ENCODE results near the gene FBLN1. TPM values are rescaled to one million over a fixed set of nuclear protein-coding genes. Genes with fewer than 3 reads are reported as not detected.

FBLN1 gene
- total RNA-seq, 1 experiment from 2014 or later = 23.4 TPM

DNA sequence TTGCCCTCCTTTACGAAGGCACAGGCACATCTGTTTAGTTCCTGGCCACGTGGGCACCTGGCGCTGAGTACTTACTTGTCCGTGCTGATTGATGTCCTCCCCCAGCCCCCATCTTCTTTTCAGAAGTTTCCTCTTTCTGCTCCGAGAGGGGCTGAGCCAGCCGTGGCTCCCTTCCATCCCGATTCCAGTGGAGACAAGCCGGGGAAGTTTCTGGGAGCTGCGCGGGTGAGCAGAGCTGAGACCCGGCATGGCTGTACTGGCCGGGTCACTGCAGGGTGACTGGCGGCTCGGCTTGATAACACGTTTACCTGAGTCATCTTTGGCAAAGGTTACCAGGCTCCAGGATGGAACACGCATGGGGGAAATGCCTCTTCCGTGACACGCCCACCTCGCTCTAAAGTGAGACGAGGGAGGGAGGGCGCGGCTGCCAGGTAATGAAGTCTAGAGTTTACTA is 123.5 kb downstream of the FBLN1 start:
- DNase-seq (ENCODE audit: low read depth, low spot score) = peak; percentile 87
- intact Hi-C loops (cut with micrococcal nuclease) = no loop called here
- Histone ChIP-seq H3K36me3 (ENCODE audit: control insufficient read depth in 1 of 2, insufficient read depth in 2 of 2, low read length in 2 of 2) (no peaks in the 10 kb centered on the region; a peak in 1 of 4 replicates), H2AFZ (ENCODE audit: low read depth, low read length, poor library complexity, severe bottlenecking) (peak overlapping the region; percentile 39), H3K27ac (ENCODE audit: low read depth, low read length) (peak overlapping the region; percentile 59), H3K79me2 (ENCODE audit: insufficient read depth, low read length) (peaks cover 6% of the 10 kb centered on the region; the same call in 1 of the 2 replicates), H3K9me3 (ENCODE audit: control insufficient read depth in 1 of 2, insufficient read depth in 1 of 2, low read depth in 1 of 2, low read length in 2 of 2) (peaks cover 0 to 16% of the 10 kb centered on the region in 2 experiments; a peak in 1 of 4 replicates), H3K9me2 (ENCODE audit: insufficient read depth) (no peaks in the 10 kb centered on the region), H4K20me1 (ENCODE audit: insufficient read depth) (no peaks in the 10 kb centered on the region), H3K27me3 (ENCODE audit: insufficient read depth, low read length) (no peaks in the 10 kb centered on the region), H3K4me2 (ENCODE audit: low read length) (peak overlapping the region; percentile 70), H3K4me3 (replicated peaks in 1 of 2; ENCODE audit: low read depth in 1 of 2, low read length in 2 of 2) (peak overlapping the region; percentile 37 to 39), H3K4me1 (ENCODE audit: control insufficient read depth in 1 of 2, insufficient read depth in 2 of 2, low read length in 2 of 2) (peaks cover 16 to 46% of the 10 kb centered on the region in 2 experiments), H3K9ac (ENCODE audit: low read length) (peak overlapping the region; percentile 60)
- ChIA-PET RAD21 (ENCODE audit: low non-redundant PET in 1 of 2, low total read pairs in 2 of 2, uncharacterized antibody in 2 of 2, unreplicated experiment in 2 of 2) (no interaction called here), CTCF (interaction anchor here (1.2 kb wide), 1 partner anchor 48 kb away, joined by 3 read pairs; no protein-coding TSS in a partner anchor), POLR2A (interaction anchor here (1.3 to 1.6 kb wide), 3 partner anchors 12 to 21 kb away, joined by 3 to 6 read pairs (median 5); no protein-coding TSS in a partner anchor)
- BruUV-seq (replicated peaks) = no TSS peak
- ATAC-seq = peak; percentile 92
- TF ChIP-seq, protein P1, sequence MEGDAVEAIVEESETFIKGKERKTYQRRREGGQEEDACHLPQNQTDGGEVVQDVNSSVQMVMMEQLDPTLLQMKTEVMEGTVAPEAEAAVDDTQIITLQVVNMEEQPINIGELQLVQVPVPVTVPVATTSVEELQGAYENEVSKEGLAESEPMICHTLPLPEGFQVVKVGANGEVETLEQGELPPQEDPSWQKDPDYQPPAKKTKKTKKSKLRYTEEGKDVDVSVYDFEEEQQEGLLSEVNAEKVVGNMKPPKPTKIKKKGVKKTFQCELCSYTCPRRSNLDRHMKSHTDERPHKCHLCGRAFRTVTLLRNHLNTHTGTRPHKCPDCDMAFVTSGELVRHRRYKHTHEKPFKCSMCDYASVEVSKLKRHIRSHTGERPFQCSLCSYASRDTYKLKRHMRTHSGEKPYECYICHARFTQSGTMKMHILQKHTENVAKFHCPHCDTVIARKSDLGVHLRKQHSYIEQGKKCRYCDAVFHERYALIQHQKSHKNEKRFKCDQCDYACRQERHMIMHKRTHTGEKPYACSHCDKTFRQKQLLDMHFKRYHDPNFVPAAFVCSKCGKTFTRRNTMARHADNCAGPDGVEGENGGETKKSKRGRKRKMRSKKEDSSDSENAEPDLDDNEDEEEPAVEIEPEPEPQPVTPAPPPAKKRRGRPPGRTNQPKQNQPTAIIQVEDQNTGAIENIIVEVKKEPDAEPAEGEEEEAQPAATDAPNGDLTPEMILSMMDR (IDR thresholded peaks at IDR 0.05 in 2 of 3, conservative IDR thresholded peaks at IDR 0.05 in 1 of 3; ENCODE audit: borderline replicate concordance in 1 of 3, insufficient read depth in 1 of 3, low read depth in 2 of 3, low read length in 2 of 3) = no peak
- TF ChIP-seq RAD21 (IDR thresholded peaks at IDR 0.05; ENCODE audit: low read depth) (no peak), YY1 (IDR thresholded peaks at IDR 0.05; ENCODE audit: extremely low read depth, insufficient replicate concordance, low read depth, low read length) (peak; percentile 8), JUND (IDR thresholded peaks at IDR 0.05) (peak; percentile 69), ZNF274 (IDR thresholded peaks at IDR 0.05; ENCODE audit: low read depth, low read length) (no peak), EGR1 (IDR thresholded peaks at IDR 0.05; ENCODE audit: low read depth) (no peak), SP1 (IDR thresholded peaks at IDR 0.05; ENCODE audit: low read depth) (peak; percentile 88), SIN3A (IDR thresholded peaks at IDR 0.05; ENCODE audit: low read depth) (no peak), EZH2 (IDR thresholded peaks at IDR 0.05) (no peak), SRF (IDR thresholded peaks at IDR 0.05; ENCODE audit: low read depth) (no peak), POLR2AphosphoS5 (IDR thresholded peaks at IDR 0.05; ENCODE audit: low read depth, low read length) (peak; percentile 63), EZH2phosphoT487 (IDR thresholded peaks at IDR 0.05; ENCODE audit: borderline replicate concordance) (no peak), CBX3 (IDR thresholded peaks at IDR 0.05; ENCODE audit: low read depth) (peak; percentile 58; the same call in 1 of the 2 replicates), FOSL1 (IDR thresholded peaks at IDR 0.05; ENCODE audit: low read depth) (peak; percentile 76), TCF7L2 (IDR thresholded peaks at IDR 0.05; ENCODE audit: borderline replicate concordance, extremely low read depth, insufficient read depth, insufficient read length) (peak; percentile 67), CEBPB (IDR thresholded peaks at IDR 0.05; ENCODE audit: low read depth) (0 out of 2 replicates have a peak, but pooled peaks have one; percentile 33), ZFX (IDR thresholded peaks at IDR 0.05) (no peak), ELF1 (IDR thresholded peaks at IDR 0.05; ENCODE audit: borderline replicate concordance, low read depth) (no peak)
- TF ChIP-seq, protein P2, sequence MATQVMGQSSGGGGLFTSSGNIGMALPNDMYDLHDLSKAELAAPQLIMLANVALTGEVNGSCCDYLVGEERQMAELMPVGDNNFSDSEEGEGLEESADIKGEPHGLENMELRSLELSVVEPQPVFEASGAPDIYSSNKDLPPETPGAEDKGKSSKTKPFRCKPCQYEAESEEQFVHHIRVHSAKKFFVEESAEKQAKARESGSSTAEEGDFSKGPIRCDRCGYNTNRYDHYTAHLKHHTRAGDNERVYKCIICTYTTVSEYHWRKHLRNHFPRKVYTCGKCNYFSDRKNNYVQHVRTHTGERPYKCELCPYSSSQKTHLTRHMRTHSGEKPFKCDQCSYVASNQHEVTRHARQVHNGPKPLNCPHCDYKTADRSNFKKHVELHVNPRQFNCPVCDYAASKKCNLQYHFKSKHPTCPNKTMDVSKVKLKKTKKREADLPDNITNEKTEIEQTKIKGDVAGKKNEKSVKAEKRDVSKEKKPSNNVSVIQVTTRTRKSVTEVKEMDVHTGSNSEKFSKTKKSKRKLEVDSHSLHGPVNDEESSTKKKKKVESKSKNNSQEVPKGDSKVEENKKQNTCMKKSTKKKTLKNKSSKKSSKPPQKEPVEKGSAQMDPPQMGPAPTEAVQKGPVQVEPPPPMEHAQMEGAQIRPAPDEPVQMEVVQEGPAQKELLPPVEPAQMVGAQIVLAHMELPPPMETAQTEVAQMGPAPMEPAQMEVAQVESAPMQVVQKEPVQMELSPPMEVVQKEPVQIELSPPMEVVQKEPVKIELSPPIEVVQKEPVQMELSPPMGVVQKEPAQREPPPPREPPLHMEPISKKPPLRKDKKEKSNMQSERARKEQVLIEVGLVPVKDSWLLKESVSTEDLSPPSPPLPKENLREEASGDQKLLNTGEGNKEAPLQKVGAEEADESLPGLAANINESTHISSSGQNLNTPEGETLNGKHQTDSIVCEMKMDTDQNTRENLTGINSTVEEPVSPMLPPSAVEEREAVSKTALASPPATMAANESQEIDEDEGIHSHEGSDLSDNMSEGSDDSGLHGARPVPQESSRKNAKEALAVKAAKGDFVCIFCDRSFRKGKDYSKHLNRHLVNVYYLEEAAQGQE (IDR thresholded peaks at IDR 0.05; ENCODE audit: low read depth) = no peak
- TF ChIP-seq, protein P3, sequence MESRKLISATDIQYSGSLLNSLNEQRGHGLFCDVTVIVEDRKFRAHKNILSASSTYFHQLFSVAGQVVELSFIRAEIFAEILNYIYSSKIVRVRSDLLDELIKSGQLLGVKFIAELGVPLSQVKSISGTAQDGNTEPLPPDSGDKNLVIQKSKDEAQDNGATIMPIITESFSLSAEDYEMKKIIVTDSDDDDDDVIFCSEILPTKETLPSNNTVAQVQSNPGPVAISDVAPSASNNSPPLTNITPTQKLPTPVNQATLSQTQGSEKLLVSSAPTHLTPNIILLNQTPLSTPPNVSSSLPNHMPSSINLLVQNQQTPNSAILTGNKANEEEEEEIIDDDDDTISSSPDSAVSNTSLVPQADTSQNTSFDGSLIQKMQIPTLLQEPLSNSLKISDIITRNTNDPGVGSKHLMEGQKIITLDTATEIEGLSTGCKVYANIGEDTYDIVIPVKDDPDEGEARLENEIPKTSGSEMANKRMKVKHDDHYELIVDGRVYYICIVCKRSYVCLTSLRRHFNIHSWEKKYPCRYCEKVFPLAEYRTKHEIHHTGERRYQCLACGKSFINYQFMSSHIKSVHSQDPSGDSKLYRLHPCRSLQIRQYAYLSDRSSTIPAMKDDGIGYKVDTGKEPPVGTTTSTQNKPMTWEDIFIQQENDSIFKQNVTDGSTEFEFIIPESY (IDR thresholded peaks at IDR 0.05; ENCODE audit: extremely low read depth, insufficient replicate concordance, low read length) = no peak
- TF ChIP-seq, protein P4, sequence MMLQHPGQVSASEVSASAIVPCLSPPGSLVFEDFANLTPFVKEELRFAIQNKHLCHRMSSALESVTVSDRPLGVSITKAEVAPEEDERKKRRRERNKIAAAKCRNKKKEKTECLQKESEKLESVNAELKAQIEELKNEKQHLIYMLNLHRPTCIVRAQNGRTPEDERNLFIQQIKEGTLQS (IDR thresholded peaks at IDR 0.05) = no peak

All from HCT116 (cell line).